Fibroblast of skin of right quadriceps (primary cell): ENCODE measurements around the gene UCHL3.
A peak's percentile ranks its signal among the peaks of the same experiment; 100 is the strongest.
"Not testable (repeated sequence)": the region's sequence is repeated elsewhere in the genome, so short reads cannot be mapped to it uniquely, and the experiment has no call there.

Experiments used
- DNase-seq: peaks from one replicate; pipeline ENCODE4 v3.0.0-alpha.2; 2013

Gene UCHL3

DNA sequence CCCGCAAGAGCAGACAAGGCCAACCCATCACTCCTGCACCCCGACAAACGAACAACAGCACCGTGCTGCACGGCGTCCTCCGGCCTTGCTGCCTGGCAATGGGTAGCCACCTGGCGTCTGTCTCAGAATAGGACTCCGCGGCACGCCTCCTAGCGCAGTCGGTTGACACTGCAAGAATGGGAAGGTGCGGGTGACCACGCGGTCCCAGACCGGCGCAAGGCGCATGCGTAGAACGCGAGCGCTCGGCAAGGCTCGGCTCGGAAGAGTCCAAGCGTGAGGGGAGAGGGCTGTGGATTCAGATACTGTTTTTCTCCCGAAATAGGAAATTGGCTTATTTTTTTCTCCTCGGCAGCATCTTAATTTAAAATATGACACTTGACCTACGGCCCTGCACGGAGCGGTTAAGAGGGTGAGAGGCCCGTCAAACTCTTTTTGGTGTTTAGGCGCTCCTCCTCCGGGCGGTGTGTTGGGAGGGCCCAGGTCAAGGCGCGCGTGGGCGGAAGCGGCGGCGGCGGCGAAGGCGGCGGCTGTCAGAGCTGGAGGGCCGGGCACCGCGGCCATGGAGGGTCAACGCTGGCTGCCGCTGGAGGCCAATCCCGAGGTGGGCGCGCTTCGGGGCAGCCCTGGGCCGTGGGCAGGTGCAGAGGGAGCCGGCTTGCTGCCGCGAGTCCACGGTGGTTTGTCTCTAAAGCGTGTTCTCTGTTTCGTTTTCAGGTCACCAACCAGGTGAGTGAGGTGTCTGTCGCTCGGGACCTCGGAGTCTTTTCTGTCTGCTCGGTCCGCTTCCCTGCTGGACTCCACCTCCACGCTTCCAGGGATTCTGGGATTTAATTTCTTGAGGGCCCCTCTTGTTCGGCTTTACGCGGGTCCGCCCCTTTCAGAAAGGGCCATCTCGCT lies at the start of gene UCHL3:
Gene UCHL3, plus strand, starts transcription at position 530 of the 897 bp plus-strand sequence. Its CDS starts 30 bp downstream, at position 560.
- DNase-seq: peak; percentile 94

DNA sequence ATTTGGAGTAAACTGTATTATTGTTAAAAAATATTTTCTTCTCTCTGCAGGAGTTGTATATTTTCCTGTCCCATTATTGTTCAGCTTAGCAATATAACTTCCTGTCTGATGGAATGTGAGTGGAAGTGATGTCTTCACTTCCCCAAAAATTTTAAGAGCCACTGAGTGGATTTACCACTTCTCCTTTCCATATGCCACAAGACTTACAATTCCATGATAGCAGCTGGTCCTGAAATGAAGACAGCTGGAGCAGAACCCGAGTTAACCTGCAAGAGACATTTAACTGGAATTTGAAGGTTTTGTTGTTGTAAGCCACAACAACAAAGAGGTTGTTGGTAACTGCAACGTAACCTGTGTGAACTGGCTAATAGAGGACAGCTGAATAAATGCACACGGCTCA lies 44.3 kb upstream of the UCHL3 start:
- no peak for DNase-seq

DNA sequence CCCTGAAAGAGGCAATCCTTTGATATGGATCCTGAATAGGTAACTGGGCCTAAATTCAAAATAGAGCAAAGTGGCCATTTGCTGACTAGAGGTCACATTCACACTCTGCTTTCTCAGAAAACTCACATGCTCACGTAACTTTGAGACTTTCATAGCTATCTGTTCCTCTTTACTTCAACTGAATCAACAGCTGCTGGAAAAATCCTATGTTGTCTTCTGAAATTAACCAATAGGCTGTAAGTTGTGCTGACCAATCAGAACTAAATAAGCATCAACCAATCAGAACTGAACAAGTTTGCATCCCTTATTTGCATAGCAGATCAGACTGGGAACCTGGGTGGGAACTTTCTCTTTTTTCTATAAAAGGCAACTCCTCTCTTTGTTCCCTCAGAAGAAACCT lies 43.6 kb upstream of the UCHL3 start:
- no peak for DNase-seq

DNA sequence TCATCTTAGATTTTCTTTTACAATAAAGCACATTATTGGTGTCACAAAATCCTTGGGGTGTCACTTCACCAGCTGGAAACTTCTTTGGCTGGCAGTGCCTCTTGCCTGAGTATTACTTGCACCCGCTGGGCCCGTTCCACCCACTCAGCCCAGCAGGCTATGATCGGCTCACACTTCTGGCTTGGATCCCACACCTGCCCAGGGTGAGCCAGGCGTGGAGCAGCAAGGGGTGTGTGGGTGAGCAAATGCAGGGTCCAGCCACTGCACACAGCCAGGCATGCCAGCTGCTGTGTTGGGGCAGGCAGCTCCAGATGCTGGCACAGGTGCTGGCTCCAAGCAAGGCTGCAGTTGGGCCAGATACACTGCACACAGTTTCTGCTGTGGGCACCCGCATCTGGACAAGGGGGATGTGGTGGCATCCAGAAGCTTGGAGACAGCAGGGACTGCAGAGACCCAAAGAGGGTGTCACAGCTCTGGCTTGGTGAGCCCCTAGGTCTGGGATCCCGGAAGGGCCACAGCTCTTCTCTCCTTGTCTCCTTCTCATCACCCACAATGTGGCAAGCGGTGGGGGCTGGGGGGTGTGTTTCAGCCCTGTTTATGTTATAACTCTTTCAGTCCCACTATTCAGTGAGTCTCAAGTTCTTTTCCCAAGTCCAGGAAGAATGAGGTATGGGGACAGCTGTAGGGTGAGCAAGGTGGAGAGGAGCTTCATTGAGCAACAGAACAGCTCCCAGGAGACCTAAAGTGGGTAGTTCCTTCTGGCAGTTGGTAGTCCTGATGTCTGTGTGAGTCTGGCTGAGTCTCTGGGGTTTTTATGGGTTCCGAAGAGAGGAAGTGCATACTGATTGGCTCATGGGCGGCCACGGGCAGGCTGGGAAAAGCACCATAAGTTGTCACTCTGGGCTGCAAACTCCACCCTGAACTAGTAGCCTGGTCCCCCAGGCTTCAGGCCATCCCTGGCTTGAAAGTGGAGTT lies 42.3 kb upstream of the UCHL3 start:
- DNase-seq: no peak

DNA sequence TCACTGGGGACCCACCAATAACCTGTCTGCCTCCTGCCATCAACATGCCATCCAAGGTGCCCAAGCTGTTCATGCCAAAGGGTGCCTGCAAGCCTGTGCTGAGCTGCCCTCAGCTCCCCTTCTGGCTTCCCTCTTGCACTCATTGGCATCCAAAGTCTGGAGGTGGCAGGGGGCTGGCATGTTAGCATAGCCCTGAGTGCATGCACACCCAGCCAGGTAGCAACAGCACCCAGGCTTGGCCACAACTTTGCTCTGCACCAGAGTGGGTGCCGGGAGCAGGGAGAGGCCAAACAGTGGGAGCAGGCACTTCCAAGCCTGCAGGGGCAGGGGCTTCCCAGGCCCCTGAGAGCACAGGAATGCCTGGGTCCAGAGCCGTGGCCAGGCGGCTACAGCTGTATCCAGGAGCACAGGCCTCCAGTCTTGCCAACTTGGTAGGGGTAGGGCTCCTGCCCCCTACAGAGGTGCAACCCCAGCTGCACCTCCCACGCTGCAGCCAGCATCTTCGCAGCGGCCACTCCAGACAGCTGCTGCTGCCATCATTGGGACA lies 41.5 kb upstream of the UCHL3 start:
- DNase-seq: no peak

DNA sequence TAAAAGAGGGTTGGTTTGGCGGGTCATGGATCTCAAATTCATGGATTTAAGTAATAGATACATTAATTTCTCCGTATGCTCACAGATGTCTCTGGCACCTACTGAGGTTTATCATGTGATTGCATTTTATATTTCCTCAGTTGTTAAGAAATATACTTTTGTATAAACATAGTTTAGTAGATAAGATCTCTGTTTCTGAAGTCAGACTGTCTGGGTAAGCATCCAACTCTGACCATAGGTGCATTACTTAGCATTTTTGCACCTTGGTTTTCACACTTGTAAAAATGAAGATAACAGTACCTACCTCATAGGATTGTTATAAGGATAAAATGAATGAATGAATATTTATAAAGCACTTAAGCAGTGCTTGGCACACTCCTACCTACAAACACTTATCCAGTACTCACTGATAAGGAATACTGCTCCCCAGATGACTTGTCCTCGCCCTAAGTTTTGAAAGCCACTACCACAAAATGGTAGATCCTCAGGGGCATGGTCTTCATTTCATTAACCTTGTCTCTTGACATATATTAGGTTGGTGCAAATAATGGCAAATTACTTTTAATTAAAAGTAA lies 38.5 kb upstream of the UCHL3 start:
- DNase-seq: no peak

DNA sequence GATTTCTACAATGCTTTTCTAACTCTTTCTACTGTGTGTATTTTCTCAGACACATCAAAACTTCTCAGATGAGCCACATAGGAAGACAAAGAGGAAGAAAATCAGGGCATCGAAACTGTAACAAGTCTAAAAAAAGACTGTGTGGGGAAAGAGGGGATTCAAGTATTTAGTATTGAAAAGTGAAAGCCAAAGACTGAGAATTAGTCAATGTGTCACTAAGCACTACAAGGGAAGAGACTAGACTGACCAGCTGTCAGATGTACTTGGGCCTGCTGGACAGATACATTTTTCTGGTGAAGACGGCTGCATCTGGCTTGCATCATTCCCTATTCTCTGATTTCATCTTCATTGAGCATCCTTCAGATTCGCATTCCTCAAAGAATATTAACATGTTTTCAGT lies 37.3 kb upstream of the UCHL3 start:
- no peak for DNase-seq

DNA sequence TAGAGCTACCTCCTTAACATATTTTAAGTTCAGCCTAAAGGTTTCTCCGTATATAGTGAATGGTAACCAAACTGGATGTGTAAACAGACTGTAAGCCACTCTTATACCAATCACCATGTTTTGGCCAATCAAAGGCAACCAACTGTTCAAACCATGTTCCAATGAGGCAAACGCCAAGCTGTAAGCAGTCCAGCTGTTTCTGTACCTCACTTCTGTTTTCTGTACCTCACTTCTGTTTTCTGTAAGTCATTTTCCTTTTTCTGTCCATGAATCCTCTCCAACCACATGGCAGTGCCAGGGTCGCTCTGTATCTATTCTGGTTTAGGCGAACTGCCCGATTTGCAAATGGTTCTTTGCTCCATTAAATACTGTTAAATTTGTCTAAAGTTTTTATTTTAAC lies 36.3 kb upstream of the UCHL3 start:
- no peak for DNase-seq

DNA sequence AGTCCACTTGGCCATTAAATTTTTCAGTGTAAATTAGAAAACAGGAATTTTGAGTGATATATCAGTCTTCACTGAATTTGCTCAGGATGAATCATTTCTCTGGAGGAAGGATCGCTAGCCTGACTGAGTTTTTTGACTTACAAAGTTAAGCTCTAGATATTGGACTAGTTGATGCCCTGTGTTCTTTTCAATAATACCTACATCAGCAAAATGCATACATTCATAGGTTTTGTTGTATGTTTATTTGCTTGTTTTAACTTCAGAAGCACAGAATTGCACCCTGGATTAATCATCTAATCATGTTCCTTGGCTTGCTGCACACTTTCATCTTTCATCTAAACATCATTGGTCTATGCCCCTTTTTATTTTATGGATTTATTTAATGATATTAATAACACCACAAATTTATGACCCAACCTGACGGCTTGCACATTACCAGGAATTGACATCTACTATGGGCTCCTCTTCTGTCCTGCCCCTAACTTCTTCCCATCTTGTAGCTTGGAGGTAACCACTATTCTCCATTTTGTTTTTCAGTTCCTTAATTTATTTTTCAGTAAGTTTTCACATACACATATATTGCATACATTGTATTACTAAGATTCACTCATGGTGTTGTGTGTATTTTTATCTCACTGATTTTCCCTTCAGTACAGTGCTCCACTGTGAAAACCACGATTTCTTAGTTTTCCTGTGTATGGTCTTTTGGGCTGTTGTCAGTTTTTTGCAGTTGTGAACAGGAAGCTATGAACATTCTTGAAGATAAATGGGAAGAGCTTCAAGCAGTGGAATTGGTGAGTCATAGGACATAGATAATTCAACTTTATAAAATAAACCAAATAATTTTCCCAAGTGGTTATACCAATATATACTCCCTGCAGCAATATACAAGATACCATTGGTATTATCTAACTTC lies 35.3 kb upstream of the UCHL3 start:
- peak; percentile 57 for DNase-seq

DNA sequence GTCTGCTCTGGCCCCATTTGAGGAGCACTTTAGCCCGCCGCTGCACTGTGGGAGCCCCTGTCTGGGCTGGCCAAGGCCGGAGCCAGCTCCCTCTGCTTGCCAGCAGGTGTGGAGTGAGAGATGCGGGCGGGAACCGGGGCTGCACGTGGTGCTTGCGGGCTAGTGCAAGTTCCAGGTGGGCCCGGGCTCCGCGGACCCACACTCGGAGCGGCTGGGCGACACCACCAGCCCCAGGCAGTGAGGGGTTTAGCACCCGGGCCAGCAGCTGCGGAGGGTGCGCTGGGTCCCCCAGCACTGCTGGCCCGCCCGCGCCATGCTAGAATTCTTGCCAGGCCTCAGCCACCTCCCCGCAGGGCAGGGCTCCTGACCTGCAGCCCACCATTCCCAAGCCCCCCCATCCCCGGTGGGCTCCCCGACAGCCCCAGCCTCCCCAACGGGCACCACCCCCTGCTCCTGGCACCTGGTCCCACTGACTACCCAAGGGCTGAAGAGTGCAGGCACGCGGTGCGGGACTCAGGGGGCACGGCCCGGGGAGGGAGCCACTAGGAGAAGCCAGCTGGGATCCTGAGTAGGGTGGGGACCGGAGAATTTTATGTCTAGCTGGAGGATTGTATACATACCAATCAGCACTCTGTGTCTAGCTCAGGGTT lies 31.0 kb upstream of the UCHL3 start:
- no peak for DNase-seq

DNA sequence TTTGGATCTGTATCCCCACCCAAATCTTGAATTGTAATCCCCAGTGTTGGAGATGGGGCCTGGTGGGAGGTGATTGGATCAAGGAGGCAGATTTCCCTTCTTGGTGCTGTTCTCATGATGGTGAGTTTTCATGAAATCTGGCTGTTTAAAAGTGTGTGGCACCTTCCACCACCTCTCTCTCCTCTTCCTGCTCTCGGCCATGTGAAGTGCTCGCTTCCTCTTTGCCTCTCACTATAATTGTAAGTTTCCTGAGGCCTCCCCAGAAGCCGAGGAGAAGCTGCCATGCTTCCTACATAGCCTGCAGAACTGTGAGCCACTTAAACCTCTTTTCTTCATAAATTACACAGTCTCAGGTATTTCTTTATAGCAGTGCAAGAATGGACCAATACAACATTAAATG lies 27.6 kb upstream of the UCHL3 start:
- DNase-seq: no peak

DNA sequence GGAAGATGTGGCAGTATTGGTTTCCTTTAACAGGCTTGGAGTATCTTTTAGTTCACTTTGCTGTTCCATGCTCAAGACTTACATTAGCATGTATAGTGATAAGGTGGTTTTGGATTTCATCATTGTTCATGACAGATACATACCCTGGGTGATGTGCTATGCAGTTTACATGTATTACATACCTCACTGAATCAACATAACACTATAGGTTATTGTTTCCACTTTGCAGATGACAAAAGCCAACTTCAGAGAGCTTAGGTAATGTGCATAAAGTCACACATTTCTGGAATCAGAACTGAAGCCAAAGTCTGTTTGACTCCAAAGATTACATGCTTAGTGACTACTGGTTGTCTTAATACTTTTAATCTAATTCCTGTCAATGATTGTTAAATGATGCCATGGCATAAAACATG lies 19.0 kb upstream of the UCHL3 start:
- no peak for DNase-seq

DNA sequence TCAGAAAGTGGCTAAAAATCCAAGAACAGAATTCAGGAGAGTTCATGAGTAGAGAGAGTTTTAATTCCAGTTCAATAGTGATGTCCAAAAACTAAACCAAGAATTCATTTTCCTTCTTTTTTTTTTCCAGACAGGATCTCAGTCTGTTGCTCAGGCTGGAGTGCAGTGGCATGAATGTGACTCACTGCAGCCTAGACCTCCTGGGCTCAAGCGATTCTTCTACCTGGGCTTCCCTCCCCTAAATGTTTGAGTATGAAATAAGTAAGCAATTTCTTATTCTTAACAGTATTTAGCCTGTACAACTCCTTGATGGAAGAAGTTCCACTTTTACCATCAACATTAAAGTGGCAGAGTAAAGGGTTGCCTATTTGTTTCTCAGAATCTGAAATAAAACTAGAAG lies 15.7 kb upstream of the UCHL3 start:
- DNase-seq: no peak

DNA sequence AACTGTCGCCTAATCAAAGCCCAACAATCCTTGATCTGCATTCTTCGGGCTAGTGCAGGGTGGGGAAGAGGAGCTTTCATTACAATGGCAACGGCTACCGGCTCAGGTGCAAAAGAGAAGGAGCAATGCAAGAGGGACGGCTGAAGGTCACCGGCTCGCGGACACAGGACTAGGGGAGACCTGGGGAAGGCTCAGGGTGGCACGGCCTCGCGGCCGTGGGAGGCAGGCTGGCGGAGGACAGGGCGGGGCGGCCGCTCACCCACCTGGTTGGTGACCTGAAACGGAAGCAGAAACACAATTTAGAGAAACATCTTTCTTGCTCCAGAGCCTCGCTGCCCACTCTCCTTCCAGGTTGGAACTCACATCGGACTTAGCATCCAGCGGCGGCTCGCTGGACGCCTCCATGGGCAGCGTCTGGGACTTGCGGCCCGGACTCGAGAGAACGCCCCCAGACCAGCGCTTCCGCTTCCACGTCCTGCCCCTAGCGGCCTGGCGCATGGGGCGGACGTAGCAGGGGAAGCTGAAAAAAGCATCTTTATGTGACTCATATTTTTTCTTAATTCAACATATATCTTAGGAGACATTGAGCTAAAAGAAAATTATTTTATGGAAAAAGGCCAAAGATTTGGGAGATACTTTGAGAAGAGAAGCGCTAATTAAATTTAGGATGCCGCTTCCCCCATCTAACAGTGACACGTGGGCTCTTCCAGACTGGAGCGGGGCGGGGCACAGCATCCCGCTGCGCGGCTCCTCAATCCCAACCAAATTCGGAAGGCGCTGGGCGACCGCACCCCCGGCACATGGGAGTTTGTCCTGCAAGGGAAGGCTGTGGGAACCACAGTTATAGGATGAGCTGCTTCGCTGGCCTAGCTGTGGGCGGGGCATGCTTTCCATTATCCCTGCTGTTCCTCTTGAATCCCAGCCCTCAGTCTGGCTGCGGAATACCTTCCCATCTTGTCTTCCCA lies 11.9 kb upstream of the UCHL3 start, which contains the start of gene COMMD6:
Gene COMMD6, minus strand, starts transcription at position 441 of the 965 bp plus-strand sequence. Its CDS starts 36 bp downstream, at position 405.
- DNase-seq: peak; percentile 92

DNA sequence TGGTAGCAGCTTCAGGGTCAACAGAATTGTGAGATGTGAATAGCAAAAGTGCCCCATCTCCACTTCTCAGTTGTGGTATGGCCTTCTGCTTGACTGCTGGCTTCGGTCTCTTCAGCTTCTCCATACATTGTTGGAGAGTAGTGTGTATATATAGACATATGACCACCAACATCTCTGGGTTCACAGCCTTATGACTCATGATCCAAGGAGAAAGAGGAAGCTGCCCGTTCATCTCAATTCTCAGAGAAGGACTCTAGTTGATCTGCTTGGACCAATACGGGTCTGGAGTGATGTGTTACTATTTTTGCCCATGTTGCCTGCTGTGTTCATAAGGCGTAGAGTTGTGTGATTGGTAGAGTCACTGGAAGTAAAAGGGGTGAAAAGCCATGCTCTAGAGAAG lies 8.3 kb upstream of the UCHL3 start:
- DNase-seq: no peak

DNA sequence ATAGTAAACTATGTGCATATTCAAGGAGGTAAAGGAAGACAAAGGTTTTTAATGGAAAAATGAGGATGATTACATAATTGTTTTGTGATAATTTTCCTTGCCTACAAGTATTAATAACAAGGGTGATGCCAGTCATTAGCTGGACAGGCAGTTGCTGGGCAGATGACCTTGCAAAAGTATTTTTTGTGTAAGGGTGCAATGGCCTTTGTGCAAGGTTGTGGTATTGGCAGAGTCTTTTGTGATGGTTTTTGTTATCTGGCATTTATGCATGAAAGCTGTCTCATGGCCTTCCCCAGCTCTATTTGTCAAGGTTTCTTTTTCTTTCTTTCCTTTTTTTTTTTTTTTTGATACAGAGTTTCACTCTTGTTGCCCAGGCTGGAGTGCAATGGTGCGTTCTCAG lies 7.6 kb upstream of the UCHL3 start:
- no peak for DNase-seq

DNA sequence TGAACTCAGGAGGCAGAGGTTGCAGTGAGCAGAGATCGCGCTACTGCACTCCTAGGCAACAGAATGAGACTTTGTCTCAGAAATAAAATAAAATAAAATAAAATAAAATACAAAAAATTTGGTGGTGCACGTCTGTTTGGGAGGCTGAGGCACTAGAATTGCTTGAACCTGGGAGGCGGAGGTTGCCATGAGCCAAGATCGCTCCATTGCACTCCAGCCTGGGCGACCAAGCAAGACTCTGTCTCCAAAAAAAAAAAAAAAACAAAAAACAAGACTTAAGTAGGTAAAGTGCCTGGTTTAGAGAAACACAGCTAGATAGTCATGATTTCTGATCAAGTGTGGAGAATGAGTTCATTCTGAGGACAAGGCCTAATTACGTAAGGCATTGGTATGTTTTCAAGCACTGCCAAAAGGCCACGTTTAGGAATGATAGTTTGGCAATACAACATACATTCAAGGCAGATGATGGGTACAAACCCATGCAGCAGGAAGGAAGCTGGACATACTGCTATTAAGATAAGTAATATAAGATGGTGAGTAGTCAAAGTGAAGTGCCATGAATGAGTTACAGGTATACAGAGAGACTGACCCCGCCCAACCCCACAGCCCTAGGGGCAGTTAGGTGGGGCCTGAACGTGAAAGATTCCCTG lies 4.8 kb upstream of the UCHL3 start:
- peak; percentile 85 for DNase-seq

DNA sequence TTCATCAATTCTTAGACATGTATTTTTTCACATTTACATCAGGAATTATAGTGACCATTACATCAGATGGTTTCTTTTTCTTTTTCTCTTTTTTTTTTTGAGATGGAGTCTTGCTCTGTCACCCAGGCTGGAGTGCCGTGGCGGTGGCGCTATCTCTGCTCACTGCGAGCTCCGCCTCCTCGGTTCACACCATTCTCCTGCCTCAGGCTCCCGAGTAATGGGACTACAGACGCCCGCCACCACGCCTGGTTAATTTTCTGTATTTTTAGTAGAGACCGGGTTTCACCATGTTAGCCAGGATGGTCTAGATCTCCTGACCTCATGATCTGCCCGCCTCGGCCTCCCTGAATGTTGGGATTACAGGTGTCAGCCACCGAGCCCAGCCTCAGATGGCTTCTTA lies 4.2 kb upstream of the UCHL3 start:
- not testable (repeated sequence) for DNase-seq

DNA sequence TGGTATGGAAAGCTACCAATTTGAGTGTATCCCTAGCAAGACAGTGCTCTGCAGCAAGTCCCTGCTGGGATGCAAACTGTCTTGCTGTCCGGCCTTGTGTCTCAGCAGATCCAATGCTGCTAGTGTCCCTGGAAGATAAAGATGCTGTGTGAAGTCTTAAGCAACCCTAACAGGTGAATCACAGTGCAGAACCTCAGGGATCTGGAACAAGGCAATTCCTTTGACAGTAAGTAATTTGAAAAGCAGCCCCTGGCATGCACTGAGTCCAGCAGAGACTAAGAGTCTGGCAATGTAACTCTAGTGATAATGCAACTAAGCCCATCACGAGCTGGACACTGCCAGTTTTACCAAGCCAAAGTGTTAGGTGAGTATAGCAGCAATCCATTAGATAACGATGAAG lies 1.7 kb upstream of the UCHL3 start:
- no peak for DNase-seq
